PC-3 (cell line): ENCODE measurements around the gene REV1.

Source experiments
- EZH2 ChIP-seq: fragments of 300-600 bp; sonication (generic); IDR thresholded peaks from one replicate; pipeline ENCODE4 v1.6.1; 2017; ENCODE audit warnings: antibody characterized with exemption, mild to moderate bottlenecking, low read length; ENCODE audit not compliant: unreplicated experiment
- EZH2phosphoT487 ChIP-seq: fragments of 300-600 bp; sonication (generic); IDR thresholded peaks from 2 replicates; pipeline ENCODE4 v1.6.1; 2018; ENCODE audit warnings: mild to moderate bottlenecking, antibody characterized with exemption, low read length, borderline replicate concordance
- TF ChIP-seq, protein P1 (sequence below): fragments of 300-600 bp; sonication (generic); conservative IDR thresholded peaks from 2 replicates; pipeline ENCODE4 v1.5.1; 2017; ENCODE audit warnings: antibody characterized with exemption, low read depth, mild to moderate bottlenecking, low read length

DNA sequence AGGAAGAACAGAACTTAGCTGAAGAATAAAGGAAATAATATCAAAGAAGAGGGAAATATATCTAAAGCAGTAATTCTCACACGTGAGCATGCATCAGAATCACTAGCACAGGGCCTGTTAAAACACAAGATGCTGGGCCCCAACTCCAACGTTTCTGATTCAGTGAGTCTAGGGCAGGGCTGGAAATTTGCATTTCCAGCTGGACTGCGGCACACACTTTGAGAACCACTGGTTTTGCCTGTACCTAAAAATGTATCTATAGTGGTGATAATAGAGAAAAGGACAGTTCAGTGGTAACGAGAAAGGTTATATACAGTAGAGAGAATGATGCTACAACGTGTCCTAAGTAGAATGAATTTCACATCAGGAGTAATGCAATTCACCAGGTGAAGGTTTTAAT lies 11.2 kb downstream of the REV1 start:
- TF ChIP-seq, protein P1, sequence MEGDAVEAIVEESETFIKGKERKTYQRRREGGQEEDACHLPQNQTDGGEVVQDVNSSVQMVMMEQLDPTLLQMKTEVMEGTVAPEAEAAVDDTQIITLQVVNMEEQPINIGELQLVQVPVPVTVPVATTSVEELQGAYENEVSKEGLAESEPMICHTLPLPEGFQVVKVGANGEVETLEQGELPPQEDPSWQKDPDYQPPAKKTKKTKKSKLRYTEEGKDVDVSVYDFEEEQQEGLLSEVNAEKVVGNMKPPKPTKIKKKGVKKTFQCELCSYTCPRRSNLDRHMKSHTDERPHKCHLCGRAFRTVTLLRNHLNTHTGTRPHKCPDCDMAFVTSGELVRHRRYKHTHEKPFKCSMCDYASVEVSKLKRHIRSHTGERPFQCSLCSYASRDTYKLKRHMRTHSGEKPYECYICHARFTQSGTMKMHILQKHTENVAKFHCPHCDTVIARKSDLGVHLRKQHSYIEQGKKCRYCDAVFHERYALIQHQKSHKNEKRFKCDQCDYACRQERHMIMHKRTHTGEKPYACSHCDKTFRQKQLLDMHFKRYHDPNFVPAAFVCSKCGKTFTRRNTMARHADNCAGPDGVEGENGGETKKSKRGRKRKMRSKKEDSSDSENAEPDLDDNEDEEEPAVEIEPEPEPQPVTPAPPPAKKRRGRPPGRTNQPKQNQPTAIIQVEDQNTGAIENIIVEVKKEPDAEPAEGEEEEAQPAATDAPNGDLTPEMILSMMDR: no peak
- TF ChIP-seq EZH2phosphoT487 (no peak), EZH2 (no peak)
